Activated naive CD4-positive, alpha-beta T cell treated with anti-CD3 and anti-CD28 coated beads, Interleukin-2, amount 10 ng/mL, durations not matched to agents 7 days and 5 days (primary cell): Measurements from ENCODE around the gene USP25.

Source experiments
- CTCF ChIA-PET: fragments of 350-600 bp; sonication (Branson Sonifier 250); formaldehyde crosslinking; loops from one replicate; lab custom pipeline; 2021; ENCODE audit warnings: antibody characterized with exemption; lab: Charles Lee
- DNase-seq: peaks from one replicate; pipeline ENCODE4 v3.0.0-alpha.2; 2020
- H3K27ac Mint-ChIP-seq: one replicate; pipeline ENCODE4 v1.8.0; 2021; ENCODE audit warnings: mild to moderate bottlenecking, moderate library complexity, mixed read lengths
- H3K27me3 Mint-ChIP-seq: one replicate; pipeline ENCODE4 v1.8.0; 2021; ENCODE audit warnings: mild to moderate bottlenecking, mixed read lengths
- H3K36me3 Mint-ChIP-seq: one replicate; pipeline ENCODE4 v1.8.0; 2021; ENCODE audit warnings: mixed read lengths
- H3K4me1 Mint-ChIP-seq: one replicate; pipeline ENCODE4 v1.8.0; 2021; ENCODE audit warnings: mixed read lengths
- H3K4me3 Mint-ChIP-seq: one replicate; pipeline ENCODE4 v1.8.0; 2021; ENCODE audit warnings: mild to moderate bottlenecking, moderate library complexity, mixed read lengths
- H3K9me3 Mint-ChIP-seq: one replicate; pipeline ENCODE4 v1.8.0; 2021; ENCODE audit warnings: mixed read lengths

The USP25 gene

GRCh38 chr21:15856813-15857212 is 127.0 kb downstream of the USP25 start:
- no peaks in the 10 kb centered on the region for H3K9me3 Mint-ChIP-seq
- H3K27me3 Mint-ChIP-seq, result no peaks in the 10 kb centered on the region
- peaks cover 7% of the 10 kb centered on the region for H3K4me1 Mint-ChIP-seq
- CTCF ChIA-PET, result no interaction called here
- no peak overlapping the region for H3K27ac Mint-ChIP-seq
- no peak overlapping the region for H3K4me3 Mint-ChIP-seq
- H3K36me3 Mint-ChIP-seq, result peaks cover 16% of the 10 kb centered on the region
- DNase-seq, result no peak

GRCh38 chr21:15857740-15858139 is 128.0 kb downstream of the USP25 start:
- H3K27me3 Mint-ChIP-seq, result no peaks in the 10 kb centered on the region
- H3K4me3 Mint-ChIP-seq, result no peak overlapping the region
- peak overlapping the region; percentile 28 for H3K27ac Mint-ChIP-seq
- no peaks in the 10 kb centered on the region for H3K9me3 Mint-ChIP-seq
- peaks cover 7% of the 10 kb centered on the region for H3K4me1 Mint-ChIP-seq
- H3K36me3 Mint-ChIP-seq, result peaks cover 16% of the 10 kb centered on the region
- DNase-seq, result no peak
- CTCF ChIA-PET, result no interaction called here

- CTCF ChIA-PET, result no interaction called here
Observed at GRCh38 chr21:15860541-15860940, 130.8 kb downstream of the USP25 start.

DNA sequence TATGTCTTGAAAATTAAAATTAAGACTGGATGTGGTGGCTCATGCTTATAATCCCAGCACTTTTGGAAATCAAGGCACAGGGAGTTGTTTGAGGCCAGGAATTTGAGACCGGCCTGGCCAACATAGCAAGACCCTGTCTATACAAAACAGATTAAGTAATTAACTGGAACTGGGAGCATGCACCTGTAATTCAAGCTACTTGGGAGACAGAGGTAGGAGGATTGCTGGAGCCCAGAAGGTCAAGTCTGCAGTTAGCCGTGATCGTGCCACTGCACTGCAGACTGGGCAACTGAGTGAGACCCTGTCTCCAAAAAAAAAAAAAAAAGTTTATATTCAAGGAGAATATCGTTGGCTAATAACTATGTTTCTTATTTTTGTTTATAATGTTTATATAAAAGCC is 139.2 kb downstream of the USP25 start:
- H3K36me3 Mint-ChIP-seq, result peaks cover 24% of the 10 kb centered on the region
- DNase-seq, result no peak
- H3K4me1 Mint-ChIP-seq, result no peaks in the 10 kb centered on the region
- H3K4me3 Mint-ChIP-seq, result no peak overlapping the region
- CTCF ChIA-PET, result no interaction called here
- no peak overlapping the region for H3K27ac Mint-ChIP-seq
- no peaks in the 10 kb centered on the region for H3K27me3 Mint-ChIP-seq
- H3K9me3 Mint-ChIP-seq, result no peaks in the 10 kb centered on the region

More at GRCh38 chr21:15860541-15860940, 130.8 kb downstream of the USP25 start:
- Mint-ChIP-seq H3K9me3 (no peaks in the 10 kb centered on the region), H3K36me3 (peaks cover 12% of the 10 kb centered on the region), H3K4me1 (peaks cover 7% of the 10 kb centered on the region), H3K4me3 (no peak overlapping the region), H3K27ac (no peak overlapping the region), H3K27me3 (no peaks in the 10 kb centered on the region)
- DNase-seq, result no peak

DNA sequence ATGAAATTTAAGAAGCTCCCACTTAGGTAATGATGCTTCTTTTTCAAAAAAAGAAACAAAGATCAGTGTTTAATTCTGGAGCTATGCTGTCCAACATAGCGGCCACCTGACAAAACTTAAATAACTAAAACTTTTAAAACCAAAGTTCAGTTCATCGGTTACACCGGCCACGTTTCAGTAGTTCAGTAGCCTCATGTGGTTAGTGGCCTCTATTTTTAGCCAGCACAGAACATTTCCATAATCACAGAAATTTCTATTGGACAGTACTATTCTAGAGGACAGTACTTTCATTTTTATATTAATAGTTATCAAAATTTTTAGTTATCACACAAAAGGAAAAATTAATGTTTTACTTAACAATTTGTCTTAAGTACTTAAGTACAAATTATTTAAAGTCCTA is 141.0 kb downstream of the USP25 start:
- CTCF ChIA-PET, result no interaction called here
- DNase-seq, result no peak
- Mint-ChIP-seq H3K27me3 (no peaks in the 10 kb centered on the region), H3K27ac (no peak overlapping the region), H3K4me1 (no peaks in the 10 kb centered on the region), H3K4me3 (no peak overlapping the region), H3K9me3 (no peaks in the 10 kb centered on the region), H3K36me3 (peaks cover 33% of the 10 kb centered on the region)

- H3K27me3 Mint-ChIP-seq, result no peaks in the 10 kb centered on the region
- no peak for DNase-seq
- H3K4me3 Mint-ChIP-seq, result no peak overlapping the region
- no peaks in the 10 kb centered on the region for H3K9me3 Mint-ChIP-seq
- H3K4me1 Mint-ChIP-seq, result no peaks in the 10 kb centered on the region
- H3K36me3 Mint-ChIP-seq, result peaks cover 39% of the 10 kb centered on the region
- CTCF ChIA-PET, result no interaction called here
- H3K27ac Mint-ChIP-seq, result no peak overlapping the region
Observed at GRCh38 chr21:15872236-15872635, 142.5 kb downstream of the USP25 start.

- DNase-seq, result no peak
- Mint-ChIP-seq H3K27me3 (no peaks in the 10 kb centered on the region), H3K27ac (no peak overlapping the region), H3K36me3 (peaks cover 35% of the 10 kb centered on the region), H3K4me1 (no peaks in the 10 kb centered on the region), H3K4me3 (no peak overlapping the region), H3K9me3 (no peaks in the 10 kb centered on the region)
- CTCF ChIA-PET, result no interaction called here
Observed at GRCh38 chr21:15874615-15875014, 144.8 kb downstream of the USP25 start.

- Mint-ChIP-seq H3K4me3 (no peak overlapping the region), H3K27me3 (no peaks in the 10 kb centered on the region), H3K9me3 (peaks cover under 1% of the 10 kb centered on the region), H3K4me1 (no peaks in the 10 kb centered on the region), H3K36me3 (peaks cover 37% of the 10 kb centered on the region), H3K27ac (no peak overlapping the region)
- no peak for DNase-seq
- CTCF ChIA-PET, result no interaction called here
Observed at GRCh38 chr21:15875286-15875685, 145.5 kb downstream of the USP25 start.

- Mint-ChIP-seq H3K36me3 (no peaks in the 10 kb centered on the region), H3K27me3 (no peaks in the 10 kb centered on the region), H3K4me1 (no peaks in the 10 kb centered on the region), H3K4me3 (no peak overlapping the region), H3K27ac (peak overlapping the region; percentile 69), H3K9me3 (no peaks in the 10 kb centered on the region)
- DNase-seq, result no peak
- CTCF ChIA-PET, result interaction anchor here (0.6 kb wide), 1 partner anchor 275 kb away, joined by 3 read pairs; no protein-coding TSS in a partner anchor
Observed at GRCh38 chr21:15893902-15894301, 164.1 kb downstream of the USP25 start.

GRCh38 chr21:15894596-15894995 is 164.8 kb downstream of the USP25 start:
- CTCF ChIA-PET, result no interaction called here
- Mint-ChIP-seq H3K27ac (no peak overlapping the region), H3K9me3 (no peaks in the 10 kb centered on the region), H3K4me1 (no peaks in the 10 kb centered on the region), H3K4me3 (no peak overlapping the region), H3K36me3 (no peaks in the 10 kb centered on the region), H3K27me3 (peaks cover 4% of the 10 kb centered on the region)
- no peak for DNase-seq

GRCh38 chr21:15895142-15896106 is 165.6 kb downstream of the USP25 start:
- no peak for DNase-seq
- H3K4me1 Mint-ChIP-seq, result no peaks in the 10 kb centered on the region
- no peak overlapping the region for H3K27ac Mint-ChIP-seq

DNA sequence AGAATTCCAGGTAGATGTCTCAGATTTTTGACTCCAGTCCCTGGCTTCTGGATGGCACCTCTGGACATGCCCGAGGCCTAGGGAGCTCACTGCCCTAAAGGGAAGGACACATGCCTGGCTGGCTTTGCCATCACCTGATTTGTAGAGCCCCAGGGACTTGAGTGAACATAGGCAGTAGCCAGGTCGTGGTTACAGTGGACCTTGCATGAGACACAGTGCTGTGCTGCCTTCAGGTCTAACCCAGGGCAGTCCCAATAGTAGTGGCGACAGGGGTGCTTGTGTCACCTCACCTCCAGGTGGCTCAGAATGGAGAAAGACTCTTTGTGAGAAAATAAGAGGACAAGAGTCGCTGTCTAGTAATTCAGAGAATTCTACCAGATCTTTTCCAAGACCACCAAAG is 166.7 kb downstream of the USP25 start:
- no peak overlapping the region for H3K27ac Mint-ChIP-seq
- no peaks in the 10 kb centered on the region for H3K4me1 Mint-ChIP-seq
- no peak for DNase-seq
- H3K27me3 Mint-ChIP-seq, result peaks cover 4% of the 10 kb centered on the region
- no peaks in the 10 kb centered on the region for H3K36me3 Mint-ChIP-seq
- H3K9me3 Mint-ChIP-seq, result no peaks in the 10 kb centered on the region
- CTCF ChIA-PET, result no interaction called here
- no peak overlapping the region for H3K4me3 Mint-ChIP-seq

More at GRCh38 chr21:15895142-15896106, 165.6 kb downstream of the USP25 start:
- CTCF ChIA-PET, result no interaction called here
- Mint-ChIP-seq H3K27me3 (peaks cover 4% of the 10 kb centered on the region), H3K4me3 (no peak overlapping the region), H3K36me3 (no peaks in the 10 kb centered on the region), H3K9me3 (no peaks in the 10 kb centered on the region)

DNA sequence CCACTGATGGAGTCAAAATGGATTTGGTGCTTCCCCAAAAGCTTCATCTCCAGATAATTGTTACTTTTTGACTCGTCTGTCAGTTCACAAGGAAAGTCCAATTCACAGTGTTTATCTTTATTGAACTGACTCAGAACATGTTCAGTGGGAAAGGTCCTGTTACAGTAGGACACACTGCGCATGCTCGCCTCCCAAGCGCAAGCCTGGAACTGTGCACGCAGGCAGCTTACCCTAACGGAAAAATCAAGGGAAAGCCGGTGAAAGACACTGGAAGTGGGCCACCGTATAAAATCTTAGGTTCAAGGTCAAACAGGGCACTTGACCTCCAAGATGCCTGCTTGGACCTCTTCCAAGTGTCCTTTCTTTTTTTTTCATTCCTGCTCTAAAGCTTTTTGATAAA is 174.6 kb downstream of the USP25 start:
- no peak overlapping the region for H3K27ac Mint-ChIP-seq
- H3K4me3 Mint-ChIP-seq, result no peak overlapping the region
- H3K9me3 Mint-ChIP-seq, result peaks cover 6% of the 10 kb centered on the region
- no peak for DNase-seq
- H3K36me3 Mint-ChIP-seq, result no peaks in the 10 kb centered on the region
- H3K27me3 Mint-ChIP-seq, result peaks cover 2% of the 10 kb centered on the region
- H3K4me1 Mint-ChIP-seq, result no peaks in the 10 kb centered on the region
- CTCF ChIA-PET, result no interaction called here

- H3K27ac Mint-ChIP-seq, result no peak overlapping the region
- no peaks in the 10 kb centered on the region for H3K4me1 Mint-ChIP-seq
- DNase-seq, result no peak
- H3K27me3 Mint-ChIP-seq, result no peaks in the 10 kb centered on the region
- H3K9me3 Mint-ChIP-seq, result peaks cover 9% of the 10 kb centered on the region
- H3K4me3 Mint-ChIP-seq, result no peak overlapping the region
- CTCF ChIA-PET, result no interaction called here
- no peaks in the 10 kb centered on the region for H3K36me3 Mint-ChIP-seq
Observed at GRCh38 chr21:15908187-15908586, 178.4 kb downstream of the USP25 start.

- H3K4me1 Mint-ChIP-seq, result no peaks in the 10 kb centered on the region
- H3K27ac Mint-ChIP-seq, result no peak overlapping the region
- CTCF ChIA-PET, result no interaction called here
- H3K4me3 Mint-ChIP-seq, result no peak overlapping the region
- H3K36me3 Mint-ChIP-seq, result no peaks in the 10 kb centered on the region
- H3K9me3 Mint-ChIP-seq, result no peaks in the 10 kb centered on the region
- peaks cover 3% of the 10 kb centered on the region for H3K27me3 Mint-ChIP-seq
- no peak for DNase-seq
Observed at GRCh38 chr21:15928196-15928595, 198.4 kb downstream of the USP25 start.
